ENCODE results near the gene DVL3.
"Not testable (repeated sequence)": the region's sequence is repeated elsewhere in the genome, so short reads cannot be mapped to it uniquely, and the experiment has no call there.

The DVL3 gene

GRCh38 chr3:184155644-184156521 is 706 bp downstream of the DVL3 start:
- in situ Hi-C loops (cut with MboI; ENCODE audit: low sequenced_read_pairs): no loop called here

GRCh38 chr3:184156522-184156955 is 1.4 kb downstream of the DVL3 start:
- in situ Hi-C loops (cut with MboI; ENCODE audit: low sequenced_read_pairs): no loop called here

- in situ Hi-C loops (cut with MboI; ENCODE audit: low sequenced_read_pairs): no loop called here
Observed at GRCh38 chr3:184157206-184157605, 2.0 kb downstream of the DVL3 start.

- in situ Hi-C loops (cut with MboI; ENCODE audit: low sequenced_read_pairs): no loop called here
Observed at GRCh38 chr3:184158404-184158803, 3.2 kb downstream of the DVL3 start.

GRCh38 chr3:184160456-184160855 is 5.3 kb downstream of the DVL3 start:
- in situ Hi-C loops (cut with MboI; ENCODE audit: low sequenced_read_pairs): no loop called here

GRCh38 chr3:184162571-184163070 is 7.4 kb downstream of the DVL3 start:
- in situ Hi-C loops (cut with MboI; ENCODE audit: low sequenced_read_pairs): not testable (repeated sequence)

GRCh38 chr3:184164648-184165330 is 9.6 kb downstream of the DVL3 start:
- in situ Hi-C loops (cut with MboI; ENCODE audit: low sequenced_read_pairs): no loop called here

- in situ Hi-C loops (cut with MboI; ENCODE audit: low sequenced_read_pairs): no loop called here
Observed at GRCh38 chr3:184165543-184165942, 10.4 kb downstream of the DVL3 start.

- in situ Hi-C loops (cut with MboI; ENCODE audit: low sequenced_read_pairs): no loop called here
Observed at GRCh38 chr3:184166671-184167070, 11.5 kb downstream of the DVL3 start.

GRCh38 chr3:184167786-184168185 is 12.6 kb downstream of the DVL3 start:
- in situ Hi-C loops (cut with MboI; ENCODE audit: low sequenced_read_pairs): no loop called here

GRCh38 chr3:184168363-184169120 is 13.4 kb downstream of the DVL3 start:
- in situ Hi-C loops (cut with MboI; ENCODE audit: low sequenced_read_pairs): no loop called here

- in situ Hi-C loops (cut with MboI; ENCODE audit: low sequenced_read_pairs): no loop called here
Observed at GRCh38 chr3:184169896-184170875, 15.0 kb downstream of the DVL3 start.

GRCh38 chr3:184171562-184171961 is 16.4 kb downstream of the DVL3 start:
- in situ Hi-C loops (cut with MboI; ENCODE audit: low sequenced_read_pairs): no loop called here

- in situ Hi-C loops (cut with MboI; ENCODE audit: low sequenced_read_pairs): no loop called here
Observed at GRCh38 chr3:184172681-184173373, 17.6 kb downstream of the DVL3 start.

- in situ Hi-C loops (cut with MboI; ENCODE audit: low sequenced_read_pairs): no loop called here
Observed at GRCh38 chr3:184173374-184173722, 18.2 kb downstream of the DVL3 start.

- in situ Hi-C loops (cut with MboI; ENCODE audit: low sequenced_read_pairs): no loop called here
Observed at GRCh38 chr3:184174284-184174645, 19.1 kb downstream of the DVL3 start.

- in situ Hi-C loops (cut with MboI; ENCODE audit: low sequenced_read_pairs): no loop called here
Observed at GRCh38 chr3:184174646-184175492, 19.7 kb downstream of the DVL3 start, which contains the start of gene AP2M1. AP2M1 (plus strand) TSS chr3:184174855; CDS start chr3:184176994, 2,139 bp downstream.

- in situ Hi-C loops (cut with MboI; ENCODE audit: low sequenced_read_pairs): no loop called here
Observed at GRCh38 chr3:184175506-184175905, 20.3 kb downstream of the DVL3 start.

- in situ Hi-C loops (cut with MboI; ENCODE audit: low sequenced_read_pairs): no loop called here
Observed at GRCh38 chr3:184175981-184176376, 20.8 kb downstream of the DVL3 start.

Data from HL-60/S4 treated with retinoic acid at 250 ng/mL for 4 days and 3 days (cell line).